Measurements from ENCODE around the gene LONRF2.

Gene LONRF2

DNA sequence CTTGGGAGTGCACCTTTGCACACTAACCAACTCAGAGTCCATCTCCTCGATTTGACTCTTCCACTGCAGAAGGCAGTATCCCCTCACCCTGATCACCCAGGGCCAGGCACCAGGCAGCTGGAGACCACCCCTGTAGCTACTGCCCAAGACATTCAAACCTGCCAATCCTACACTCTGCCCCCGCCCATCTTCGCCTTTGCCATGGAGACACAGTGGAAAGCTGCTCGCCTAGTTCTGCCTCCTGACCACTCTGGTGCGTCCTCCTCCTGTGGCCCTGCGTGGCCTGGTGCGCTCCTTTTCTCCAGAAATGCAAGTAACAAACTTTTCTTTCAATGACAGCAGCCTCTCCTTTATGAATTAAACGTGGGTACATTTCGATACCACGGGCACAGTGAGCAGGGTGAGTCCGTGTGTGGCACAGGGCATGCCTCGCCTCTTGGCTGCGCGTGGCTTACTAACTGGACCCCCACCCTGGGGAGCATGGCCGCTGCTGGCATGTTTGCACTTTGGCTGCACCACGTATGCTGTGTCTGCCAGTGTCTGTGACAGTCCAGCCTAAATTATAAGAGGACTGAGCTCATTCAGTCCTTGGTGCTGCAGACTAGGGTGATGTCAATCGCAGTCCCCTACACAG lies 47.6 kb downstream of the LONRF2 start:
- no peak for DNase-seq

GRCh38 chr2:100274076-100274475 lies 48.2 kb downstream of the LONRF2 start:
- no peak for DNase-seq

DNA sequence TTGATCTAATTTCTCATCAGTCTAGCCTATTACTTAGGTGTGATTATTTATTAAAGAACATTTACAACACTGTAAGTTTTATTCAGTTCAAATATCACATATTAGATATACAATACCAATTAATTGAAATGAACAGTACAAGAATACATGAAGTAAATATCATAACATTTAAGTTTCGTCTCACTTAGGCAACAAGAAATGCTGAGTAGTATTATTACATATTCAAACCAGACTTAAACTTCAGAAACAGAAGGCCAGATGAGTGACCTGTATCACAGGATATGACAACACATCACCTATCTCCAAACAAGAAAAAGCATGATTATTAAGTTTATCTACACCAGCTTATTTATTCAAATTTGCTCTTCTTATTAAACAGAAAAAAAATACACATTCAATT lies 48.9 kb downstream of the LONRF2 start:
- no peak for DNase-seq

DNA sequence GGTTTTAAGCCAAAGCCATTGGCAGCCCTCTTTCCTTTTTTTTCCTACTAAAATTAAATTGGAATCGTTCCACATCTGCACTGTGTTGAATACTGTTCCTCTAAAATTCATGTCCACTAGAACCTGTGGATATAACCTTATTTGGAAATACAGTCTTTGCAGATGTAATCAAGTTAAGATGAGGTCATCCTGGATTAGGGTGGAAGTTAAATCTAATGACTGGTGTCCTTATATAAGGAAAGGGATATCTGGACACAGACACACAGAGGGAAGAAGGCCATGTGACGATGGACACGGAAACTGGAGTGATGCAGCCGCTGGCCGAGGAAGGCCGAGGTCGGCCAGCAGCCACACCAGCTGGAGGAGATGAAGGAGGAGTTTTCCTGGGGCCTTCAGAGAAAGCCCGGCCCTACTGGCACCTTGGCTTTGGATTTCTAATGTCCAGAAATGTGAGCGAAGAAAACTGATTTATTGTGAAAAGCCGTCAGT lies 49.4 kb downstream of the LONRF2 start:
- no peak for DNase-seq

DNA sequence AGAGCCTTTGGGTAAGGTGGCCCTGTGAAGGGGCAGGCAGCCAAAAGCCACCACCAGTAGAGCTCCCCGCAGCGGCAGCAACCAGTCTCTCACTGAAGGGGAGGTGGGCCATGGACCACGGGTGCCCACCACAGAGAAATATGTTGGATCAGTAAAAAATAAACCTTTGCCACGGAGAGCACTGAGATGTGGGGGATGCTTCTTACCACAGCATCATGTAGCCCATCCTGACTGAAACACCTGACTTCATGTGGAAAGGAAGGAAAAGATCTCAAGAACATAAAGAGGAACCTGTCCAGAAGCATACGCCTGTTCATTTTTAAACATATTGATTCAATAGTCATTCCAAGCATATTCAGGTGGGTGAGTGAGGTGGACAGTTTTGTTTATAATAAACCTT lies 51.1 kb downstream of the LONRF2 start:
- no peak for DNase-seq

GRCh38 chr2:100270381-100271146 lies 51.7 kb downstream of the LONRF2 start:
- no peak for DNase-seq

GRCh38 chr2:100269889-100270288 lies 52.4 kb downstream of the LONRF2 start:
- peak; percentile 15 for DNase-seq

DNA sequence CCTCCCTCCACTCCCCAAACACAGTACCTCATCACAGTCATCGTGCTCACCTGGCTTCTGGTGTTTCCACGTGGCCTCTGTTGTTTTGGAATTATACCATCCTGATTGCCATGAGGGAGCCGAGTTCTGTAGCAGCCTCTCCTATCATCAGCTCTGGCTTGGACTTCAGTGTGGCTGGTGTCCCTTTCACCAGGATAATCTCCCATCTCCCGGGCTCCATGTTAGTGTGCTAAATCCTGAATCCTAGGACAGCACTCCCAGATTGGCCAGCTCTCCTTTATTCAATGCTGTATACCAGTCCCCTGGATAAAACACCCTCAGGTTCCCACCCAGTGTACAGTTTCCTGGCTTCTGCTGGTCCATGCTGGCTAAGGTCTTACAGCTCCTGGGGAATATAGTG lies 53.3 kb downstream of the LONRF2 start:
- DNase-seq = no peak

DNA sequence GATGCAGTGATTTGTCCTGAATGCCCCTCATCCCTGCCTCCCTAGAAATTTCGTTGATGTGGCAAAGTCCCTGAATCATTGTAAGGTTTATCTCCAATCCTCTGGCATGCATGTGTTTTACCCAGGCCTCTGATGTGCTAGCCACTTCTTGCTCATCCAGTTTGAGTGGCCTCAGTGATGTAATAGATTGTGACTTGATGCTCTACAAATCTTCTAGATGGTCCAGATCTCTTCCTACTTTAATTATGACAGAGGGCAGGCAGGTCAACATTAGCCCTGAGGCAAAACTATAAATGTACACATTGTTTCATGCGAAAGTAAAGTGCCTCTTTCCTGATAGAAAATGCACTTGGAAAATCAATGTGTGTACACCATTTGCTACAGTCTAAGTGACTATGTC lies 54.5 kb downstream of the LONRF2 start:
- DNase-seq = no peak

GRCh38 chr2:100266126-100266525 lies 56.2 kb downstream of the LONRF2 start:
- DNase-seq = no peak

- no peak for DNase-seq
Observed at GRCh38 chr2:100265226-100265625, 57.1 kb downstream of the LONRF2 start.

DNA sequence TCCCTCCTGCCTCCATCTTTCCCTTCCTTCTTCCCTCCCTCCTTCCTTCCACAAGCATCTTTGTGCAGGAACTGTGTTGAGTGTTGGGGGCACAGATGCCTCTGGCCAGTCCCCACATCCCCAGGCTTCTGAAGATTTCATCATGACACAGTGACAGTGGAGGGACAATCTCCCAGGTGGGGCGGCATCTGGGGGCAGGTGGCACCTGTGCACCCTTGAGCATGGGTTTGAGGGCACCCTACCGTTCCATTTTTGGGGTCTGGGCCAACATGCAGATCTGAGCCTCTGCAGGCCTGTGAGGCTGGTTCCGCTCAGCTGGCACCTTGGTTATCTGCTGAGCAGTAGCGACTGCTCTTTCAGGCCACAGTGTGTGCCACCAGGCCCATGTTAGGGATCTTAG lies 57.6 kb downstream of the LONRF2 start:
- DNase-seq = no peak

- no peak for DNase-seq
Observed at GRCh38 chr2:100264121-100264520, 58.2 kb downstream of the LONRF2 start.

DNA sequence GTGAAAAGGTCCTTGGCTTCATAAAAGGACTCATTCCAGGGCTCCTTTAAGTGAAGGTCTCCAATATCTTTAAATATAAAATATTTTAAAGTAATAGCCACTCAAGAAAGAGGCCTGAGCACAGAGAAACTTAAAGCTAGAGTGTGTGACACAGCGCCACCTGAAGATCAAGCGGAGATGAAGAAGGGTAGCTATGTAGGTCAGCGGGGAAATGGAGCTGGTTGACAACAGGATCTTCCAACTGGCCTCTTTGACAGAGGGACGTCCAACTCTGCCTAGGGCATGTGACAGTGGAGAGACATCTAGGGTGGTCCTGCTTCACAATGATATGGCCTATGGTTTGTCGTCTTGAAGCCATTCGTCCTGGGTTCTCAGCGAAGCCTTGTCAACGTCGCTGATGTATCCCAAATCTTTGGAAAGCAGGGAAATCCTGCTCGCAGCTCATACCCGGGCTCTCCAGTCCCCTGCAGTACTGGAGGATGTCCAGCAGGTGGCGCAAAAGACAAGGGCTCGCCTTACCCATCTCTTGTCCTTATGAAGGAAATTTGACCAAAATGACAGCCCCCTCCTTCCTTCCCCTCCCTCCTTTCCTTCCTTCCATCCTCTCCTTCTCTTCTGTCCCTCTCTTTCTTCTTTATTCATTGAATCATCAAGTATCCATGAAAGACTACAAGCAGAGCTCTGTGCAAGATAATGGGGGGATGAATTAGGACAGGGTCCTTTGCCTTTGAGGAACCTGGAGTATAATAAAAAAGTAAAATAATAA lies 59.6 kb downstream of the LONRF2 start:
- DNase-seq = peak; percentile 57

GRCh38 chr2:100262046-100262445 lies 60.3 kb downstream of the LONRF2 start:
- peak; percentile 64 for DNase-seq

DNA sequence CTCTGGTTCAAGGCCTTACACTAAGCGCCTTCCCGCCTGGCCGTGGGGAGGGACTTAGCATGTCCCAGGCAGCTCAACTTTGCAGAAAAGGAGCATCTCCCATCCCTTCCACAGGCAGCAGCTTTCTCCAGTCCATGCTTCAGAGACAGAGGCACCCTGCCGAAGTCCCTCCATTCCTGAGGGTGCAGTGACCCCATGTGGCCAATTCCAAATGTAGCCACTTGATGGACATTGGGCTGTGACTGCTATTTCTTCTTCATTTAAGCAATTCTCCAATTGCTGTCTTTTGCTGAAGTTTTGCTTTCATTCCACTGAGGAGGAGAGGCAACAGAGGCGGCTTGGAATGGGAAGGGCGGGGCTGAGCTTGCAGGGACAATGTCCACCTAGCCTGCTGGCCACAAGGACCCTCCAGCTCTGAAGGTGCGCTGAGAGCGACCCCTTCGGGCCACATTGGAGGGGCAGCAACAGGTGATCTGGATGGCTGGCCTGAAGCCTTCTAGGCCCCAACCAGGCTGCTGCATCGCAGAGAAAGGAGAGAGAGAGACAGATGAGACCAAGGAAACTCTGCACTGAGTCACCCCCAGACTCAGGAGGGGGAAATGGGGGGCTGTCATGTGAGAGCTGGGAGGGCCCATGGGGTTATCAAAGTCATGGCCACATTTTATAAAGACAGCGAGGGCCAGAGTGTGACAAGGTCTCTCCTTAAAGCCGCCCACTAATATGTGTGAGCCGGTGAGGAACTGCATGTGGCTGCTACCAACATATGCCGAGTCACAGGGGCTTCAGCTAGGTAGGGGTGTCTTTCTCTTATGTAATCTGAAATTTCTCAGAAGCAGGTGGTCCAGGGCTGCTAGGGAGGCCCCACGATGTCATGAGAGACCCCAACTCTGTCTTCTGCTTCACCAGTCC lies 61.3 kb downstream of the LONRF2 start:
- DNase-seq = peak; percentile 67

- no peak for DNase-seq
Observed at GRCh38 chr2:100259106-100259505, 63.2 kb downstream of the LONRF2 start.

DNA sequence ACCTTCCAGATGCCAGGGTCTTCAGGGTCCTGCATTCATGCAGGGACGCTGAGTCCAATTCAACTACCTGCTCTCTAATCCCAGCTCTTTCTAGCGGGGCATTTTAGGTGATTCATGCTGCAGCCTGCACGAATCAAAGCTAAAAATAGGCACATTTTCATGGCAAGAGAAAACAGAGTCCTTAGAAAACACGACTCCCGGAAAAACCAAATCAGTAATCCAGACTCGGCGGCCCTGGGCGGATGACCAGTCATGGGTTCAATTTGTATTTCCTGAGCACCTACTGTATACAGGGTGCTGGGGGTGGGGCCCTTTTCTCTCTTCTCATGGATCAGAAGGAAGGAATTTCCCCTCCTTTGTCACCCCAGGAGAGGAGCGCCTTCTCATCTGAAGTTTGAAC lies 64.4 kb downstream of the LONRF2 start:
- DNase-seq = no peak

DNA sequence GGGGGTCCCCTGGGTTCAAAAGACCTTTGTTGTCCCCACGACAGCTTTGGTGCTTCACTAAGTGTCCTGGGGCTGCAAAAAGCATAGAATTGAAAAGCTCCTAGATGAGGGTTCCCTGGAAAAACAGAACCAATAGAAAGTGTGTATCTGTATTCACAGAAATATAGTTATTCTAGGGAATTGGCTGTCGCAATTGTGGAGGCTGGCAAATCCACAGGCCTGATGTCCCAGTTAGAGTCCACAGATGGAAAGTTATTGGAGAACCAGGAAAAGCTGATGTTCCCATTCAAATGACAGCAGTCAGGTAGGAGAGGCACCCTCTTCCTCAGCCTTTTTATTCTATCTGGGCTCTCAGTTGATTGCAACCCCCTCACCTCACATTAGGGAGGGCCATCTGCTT lies 65.5 kb downstream of the LONRF2 start:
- DNase-seq = no peak

DNA sequence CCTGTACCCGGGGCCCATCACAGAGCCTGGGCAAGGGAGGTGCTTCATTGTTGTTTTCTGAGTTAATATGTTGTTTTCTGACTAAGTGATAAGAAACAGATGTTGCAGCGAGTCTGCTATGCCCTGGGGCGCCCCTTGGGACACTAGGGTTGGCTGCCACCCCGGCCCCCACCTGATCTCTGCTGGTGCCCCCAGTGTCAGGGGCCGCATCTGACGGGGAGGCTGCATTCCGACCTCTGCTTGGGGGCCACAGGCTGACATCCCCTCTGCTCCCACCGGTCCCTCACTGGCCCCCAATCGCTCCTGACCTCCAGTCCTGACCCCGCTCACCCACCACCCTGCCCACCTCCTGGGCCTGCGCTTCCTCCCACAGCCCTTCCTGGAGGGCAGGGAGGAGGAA lies 65.9 kb downstream of the LONRF2 start:
- DNase-seq = no peak

DNA sequence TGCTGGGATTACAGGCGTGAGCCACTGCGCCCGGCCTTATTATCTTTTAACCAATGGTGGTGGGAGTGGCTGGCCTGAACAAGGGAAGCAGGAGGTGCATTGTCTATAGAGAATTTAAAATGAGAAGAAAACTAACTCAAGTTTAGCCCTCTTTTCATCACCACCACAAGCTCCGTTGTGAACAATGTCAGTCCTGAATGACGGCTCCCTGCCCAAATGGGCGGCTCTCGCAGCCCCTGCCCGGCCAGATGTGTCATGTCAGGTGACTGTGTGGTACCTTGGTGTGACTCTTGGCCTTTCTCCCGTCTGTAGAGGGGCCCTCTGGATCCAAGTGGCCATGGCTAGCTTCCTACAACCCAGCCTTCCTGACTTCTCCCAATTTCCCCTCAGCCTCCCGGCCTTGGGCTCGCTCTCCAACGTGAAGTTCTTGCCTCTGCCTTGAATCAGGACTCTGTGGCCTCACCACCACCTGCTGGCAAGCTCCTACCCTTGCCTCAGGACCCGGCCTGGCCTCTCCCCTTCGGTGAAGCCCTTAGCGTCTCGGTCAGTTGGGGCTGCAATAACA lies 67.6 kb downstream of the LONRF2 start:
- no peak for DNase-seq

GRCh38 chr2:100253786-100254185 lies 68.5 kb downstream of the LONRF2 start:
- DNase-seq = no peak

All from MV-4-11 (cell line).